ENCODE data around the gene EFL1.

- TF ChIP-seq RNF2 (IDR thresholded peaks at IDR 0.05; ENCODE audit: borderline replicate concordance, low read depth, low read length, missing control alignments, poor library complexity, severe bottlenecking) = no peak
- no peak for TF ChIP-seq BACH1 (IDR thresholded peaks at IDR 0.05; ENCODE audit: low read length)
- no peak for TF ChIP-seq CTCF (IDR thresholded peaks at IDR 0.05; ENCODE audit: control extremely low read depth in 1 of 3, insufficient read depth in 1 of 3, low read depth in 1 of 3, low read length in 3 of 3)
- no peak for TF ChIP-seq NANOG (IDR thresholded peaks at IDR 0.05; ENCODE audit: insufficient read depth, low read depth, low read length, poor library complexity, severe bottlenecking)
- no peak for TF ChIP-seq CHD2 (IDR thresholded peaks at IDR 0.05; ENCODE audit: low read length)
- TF ChIP-seq TCF12 (IDR thresholded peaks at IDR 0.05; ENCODE audit: low read depth, low read length) = no peak
- TF ChIP-seq POLR2AphosphoS5 (IDR thresholded peaks at IDR 0.05; ENCODE audit: low read depth, low read length) = no peak
- no peak for TF ChIP-seq SIN3A (conservative IDR thresholded peaks at IDR 0.05 in 1 of 2, IDR thresholded peaks at IDR 0.05 in 1 of 2; ENCODE audit: low read depth in 1 of 2, low read length in 2 of 2)
- no peak for TF ChIP-seq TBP (IDR thresholded peaks at IDR 0.05; ENCODE audit: low read depth, low read length)
- TF ChIP-seq MAX (IDR thresholded peaks at IDR 0.05) = no peak
- no peak for TF ChIP-seq POLR2A (IDR thresholded peaks at IDR 0.05; ENCODE audit: control extremely low read depth in 1 of 2, low read depth in 2 of 2, low read length in 2 of 2)
- TF ChIP-seq E2F6 (IDR thresholded peaks at IDR 0.05) = no peak
These were observed 35.0 kb upstream of the EFL1 start for GRCh38 chr15:82297546-82297945.
